HepG2 (cell line): ENCODE results near the gene JPT1. TPM values are rescaled to one million over a fixed set of nuclear protein-coding genes. Genes with fewer than 3 reads are reported as not detected.

ENCODE experiments used
- AGO1 ChIP-seq: fragments of 200-400 bp; formaldehyde crosslinking; IDR thresholded peaks from 2 replicates; pipeline ENCODE4 v1.6.1; 2017; ENCODE audit warnings: mild to moderate bottlenecking, low read depth, low read length, moderate library complexity; ENCODE audit not compliant: poor library complexity, severe bottlenecking
- AKNA ChIP-seq: sonication (generic); formaldehyde crosslinking; IDR thresholded peaks from 2 replicates; pipeline ENCODE4 v1.4.0; 2020; ENCODE audit warnings: missing genetic modification reagents, borderline replicate concordance
- ARID4A ChIP-seq: sonication (generic); formaldehyde crosslinking; IDR thresholded peaks from 2 replicates; pipeline ENCODE4 v1.5.0; 2020; ENCODE audit warnings: mild to moderate bottlenecking, missing genetic modification reagents, borderline replicate concordance
- GATA4 ChIP-seq: sonication (generic); IDR thresholded peaks from 2 replicates; pipeline ENCODE4 v1.6.1; 2016; ENCODE audit warnings: antibody characterized with exemption, low read depth, borderline replicate concordance
- GMEB1 ChIP-seq: sonication (generic); formaldehyde crosslinking; IDR thresholded peaks from 2 replicates; pipeline ENCODE4 v1.5.1; 2020; ENCODE audit warnings: missing genetic modification reagents, mild to moderate bottlenecking, borderline replicate concordance
- HIVEP1 ChIP-seq: sonication (generic); formaldehyde crosslinking; IDR thresholded peaks from 2 replicates; pipeline ENCODE4 v1.4.0; 2020; ENCODE audit warnings: mild to moderate bottlenecking, missing genetic modification reagents
- IRF9 ChIP-seq: sonication (generic); formaldehyde crosslinking; IDR thresholded peaks from 2 replicates; pipeline ENCODE4 v1.8.0; 2022; ENCODE audit warnings: missing genetic modification reagents, mild to moderate bottlenecking, borderline replicate concordance
- MAF1 ChIP-seq: sonication (generic); formaldehyde crosslinking; IDR thresholded peaks from 2 replicates; pipeline ENCODE4 v1.5.0; 2020; ENCODE audit warnings: missing genetic modification reagents, borderline replicate concordance
- MTA1 ChIP-seq: sonication (generic); formaldehyde crosslinking; IDR thresholded peaks from 2 replicates; pipeline ENCODE4 v1.4.0; 2020; ENCODE audit warnings: missing genetic modification reagents, mild to moderate bottlenecking, borderline replicate concordance
- ZNF136 ChIP-seq: sonication (generic); formaldehyde crosslinking; IDR thresholded peaks from 2 replicates; pipeline ENCODE4 v1.8.1; 2022; ENCODE audit warnings: low read depth, mild to moderate bottlenecking, moderate library complexity, missing genetic modification reagents
- ZNF292 ChIP-seq: sonication (generic); formaldehyde crosslinking; IDR thresholded peaks from 2 replicates; pipeline ENCODE4 v1.8.1; 2022; ENCODE audit warnings: mild to moderate bottlenecking, low read depth, missing genetic modification reagents, borderline replicate concordance
- ZNF33A ChIP-seq: sonication (generic); formaldehyde crosslinking; IDR thresholded peaks from 2 replicates; pipeline ENCODE4 v1.5.1; 2020; ENCODE audit warnings: missing genetic modification reagents, mild to moderate bottlenecking, moderate library complexity, borderline replicate concordance
- ZNF543 ChIP-seq: sonication (generic); formaldehyde crosslinking; IDR thresholded peaks from 2 replicates; pipeline ENCODE4 v1.4.0; 2020; ENCODE audit warnings: mild to moderate bottlenecking, missing genetic modification reagents
- ZNF619 ChIP-seq: sonication (generic); formaldehyde crosslinking; IDR thresholded peaks from 2 replicates; pipeline ENCODE4 v1.4.0; 2020; ENCODE audit warnings: mild to moderate bottlenecking, missing genetic modification reagents
- polyA plus RNA-seq, 8 experiments: library from polyadenylated mRNA; depleted of rRNA in 3 of 8; stranded (reverse) in 7 of 8; unstranded in 1 of 8; fragments of >200 nt; fragmentation: Illumina TruSeq in 4 of 8; extraction: Trizol in 4 of 8; gene quantifications; 2 replicates each; pipeline versions ENCODE4 v1.2.1 to v1.2.3, GENCODE V29; 2011 to 2016; ENCODE audit warnings: low read depth in 4 of 8, missing spikeins in 1 of 8, mixed read lengths in 1 of 8; ENCODE audit not compliant: insufficient read depth in 1 of 8
- total RNA-seq, 5 experiments: library from RNA; depleted of rRNA; stranded (reverse); fragments of >200 nt; fragmentation: Illumina TruSeq; extraction: Trizol; gene quantifications; 2 replicates each; pipeline ENCODE4 v1.2.3, GENCODE V29; 2016; ENCODE audit warnings: low read depth in 1 of 5

The JPT1 gene
- total and polyA plus RNA-seq, 2 of the 13 experiments (the other 11 are each of a cell fraction or from before 2014, with no cell fraction given): 43.3 to 256 TPM

GRCh38 chr17:75090871-75091854, 63.1 kb downstream of the JPT1 start (continued):
- TF ChIP-seq GMEB1 (CRISPR knock-in tag) (no peak), AKNA (CRISPR knock-in tag) (no peak), ZNF543 (CRISPR knock-in tag) (peak; percentile 48; the same call in 1 of the 2 replicates), AGO1 (no peak), MTA1 (peak; percentile 98), MAF1 (no peak), ZNF292 (peak; percentile 85), ARID4A (CRISPR knock-in tag) (peak; percentile 60; the same call in 1 of the 2 replicates), ZNF619 (CRISPR knock-in tag) (0 out of 2 replicates have a peak, but pooled peaks have one; percentile 17), IRF9 (CRISPR knock-in tag) (0 out of 2 replicates have a peak, but pooled peaks have one; percentile 4), ZNF136 (CRISPR knock-in tag) (0 out of 2 replicates have a peak, but pooled peaks have one; percentile 61), GATA4 (no peak), ZNF33A (CRISPR knock-in tag) (no peak), HIVEP1 (CRISPR knock-in tag) (peak; percentile 74)
